ENCODE measurements around the gene MEGF11. TPM values are rescaled to one million over a fixed set of nuclear protein-coding genes. Genes with fewer than 3 reads are reported as not detected.
"Not testable (repeated sequence)": the region's sequence is repeated elsewhere in the genome, so short reads cannot be mapped to it uniquely, and the experiment has no call there.

Gene MEGF11
- total RNA-seq, 2 experiments from 2014 or later = not detected

- Mint-ChIP-seq H3K36me3 (ENCODE audit: low read depth) (no peaks in the 10 kb centered on the region), H3K9me3 (ENCODE audit: insufficient read depth) (no peaks in the 10 kb centered on the region), H3K27ac (no peak overlapping the region), H3K27me3 (ENCODE audit: low read depth) (no peaks in the 10 kb centered on the region), H3K4me1 (ENCODE audit: low read depth) (no peaks in the 10 kb centered on the region), H3K4me3 (no peak overlapping the region)
- ChIA-PET CTCF (no interaction called here), POLR2A (no interaction called here)
- ATAC-seq (no peak), DNase-seq (no peak)
These were observed 239.5 kb downstream of the MEGF11 start for GRCh38 chr15:66014022-66014421.

GRCh38 chr15:66008940-66009562 is 244.5 kb downstream of the MEGF11 start:
- Mint-ChIP-seq H3K4me1 (ENCODE audit: low read depth) (no peaks in the 10 kb centered on the region), H3K36me3 (ENCODE audit: low read depth) (no peaks in the 10 kb centered on the region), H3K27ac (no peak overlapping the region), H3K9me3 (ENCODE audit: insufficient read depth) (no peaks in the 10 kb centered on the region), H3K27me3 (ENCODE audit: low read depth) (peaks cover 2% of the 10 kb centered on the region), H3K4me3 (no peak overlapping the region)
- POLR2A ChIA-PET = no interaction called here
- ATAC-seq = no peak
- no peak for DNase-seq
- CTCF ChIA-PET = interaction anchor here (0.6 kb wide), 1 partner anchor 602 kb away, joined by 3 read pairs; no protein-coding TSS in a partner anchor

GRCh38 chr15:66007663-66008262 is 245.8 kb downstream of the MEGF11 start:
- Mint-ChIP-seq H3K9me3 (ENCODE audit: insufficient read depth) (no peaks in the 10 kb centered on the region), H3K27ac (no peak overlapping the region), H3K4me3 (no peak overlapping the region), H3K36me3 (ENCODE audit: low read depth) (no peaks in the 10 kb centered on the region), H3K4me1 (ENCODE audit: low read depth) (no peaks in the 10 kb centered on the region), H3K27me3 (ENCODE audit: low read depth) (peaks cover 7% of the 10 kb centered on the region)
- POLR2A ChIA-PET = no interaction called here
- peak; percentile 28 for DNase-seq
- no peak for ATAC-seq
- CTCF ChIA-PET = no interaction called here

GRCh38 chr15:66006986-66007385 is 246.6 kb downstream of the MEGF11 start:
- ChIA-PET CTCF (interaction anchor here (0.6 kb wide), 1 partner anchor 412 kb away, joined by 3 read pairs; no protein-coding TSS in a partner anchor), POLR2A (no interaction called here)
- Mint-ChIP-seq H3K4me1 (ENCODE audit: low read depth) (no peaks in the 10 kb centered on the region), H3K9me3 (ENCODE audit: insufficient read depth) (no peaks in the 10 kb centered on the region), H3K27ac (no peak overlapping the region), H3K36me3 (ENCODE audit: low read depth) (no peaks in the 10 kb centered on the region), H3K4me3 (no peak overlapping the region), H3K27me3 (ENCODE audit: low read depth) (peaks cover 7% of the 10 kb centered on the region)
- ATAC-seq = no peak
- no peak for DNase-seq

- no peak for ATAC-seq
- Mint-ChIP-seq H3K4me3 (no peak overlapping the region), H3K27ac (no peak overlapping the region), H3K36me3 (ENCODE audit: low read depth) (no peaks in the 10 kb centered on the region), H3K4me1 (ENCODE audit: low read depth) (no peaks in the 10 kb centered on the region), H3K9me3 (ENCODE audit: insufficient read depth) (no peaks in the 10 kb centered on the region), H3K27me3 (ENCODE audit: low read depth) (peaks cover 11% of the 10 kb centered on the region)
- CTCF ChIA-PET = no interaction called here
- peak; percentile 56 for DNase-seq
- POLR2A ChIA-PET = no interaction called here
These were observed 248.8 kb downstream of the MEGF11 start for GRCh38 chr15:66004618-66005262.

GRCh38 chr15:66003129-66003528 is 250.4 kb downstream of the MEGF11 start:
- H3K4me1 Mint-ChIP-seq (ENCODE audit: low read depth); CTCF ChIA-PET; POLR2A ChIA-PET; H3K27ac Mint-ChIP-seq; ATAC-seq; H3K9me3 Mint-ChIP-seq (ENCODE audit: insufficient read depth); H3K36me3 Mint-ChIP-seq (ENCODE audit: low read depth); H3K4me3 Mint-ChIP-seq; DNase-seq: not testable (repeated sequence)
- H3K27me3 Mint-ChIP-seq (ENCODE audit: low read depth) = peaks cover 11% of the 10 kb centered on the region

- H3K9me3 Mint-ChIP-seq (ENCODE audit: insufficient read depth) = no peaks in the 10 kb centered on the region
- ChIA-PET POLR2A (no interaction called here), CTCF (no interaction called here)
- H3K36me3 Mint-ChIP-seq (ENCODE audit: low read depth) = no peaks in the 10 kb centered on the region
- ATAC-seq (no peak), DNase-seq (no peak)
- H3K4me3 Mint-ChIP-seq = no peak overlapping the region
- H3K27ac Mint-ChIP-seq = no peak overlapping the region
- no peaks in the 10 kb centered on the region for H3K4me1 Mint-ChIP-seq (ENCODE audit: low read depth)
- peaks cover 11% of the 10 kb centered on the region for H3K27me3 Mint-ChIP-seq (ENCODE audit: low read depth)
These were observed 251.7 kb downstream of the MEGF11 start for GRCh38 chr15:66001717-66002426.

- CTCF ChIA-PET = interaction anchor here (0.6 to 1.2 kb wide), 2 partner anchors 18 to 35 kb away, joined by 3 read pairs; no protein-coding TSS in a partner anchor
- Mint-ChIP-seq H3K27me3 (ENCODE audit: low read depth) (peaks cover 11% of the 10 kb centered on the region), H3K27ac (no peak overlapping the region)
These were observed 252.5 kb downstream of the MEGF11 start for GRCh38 chr15:66001042-66001441.

DNA sequence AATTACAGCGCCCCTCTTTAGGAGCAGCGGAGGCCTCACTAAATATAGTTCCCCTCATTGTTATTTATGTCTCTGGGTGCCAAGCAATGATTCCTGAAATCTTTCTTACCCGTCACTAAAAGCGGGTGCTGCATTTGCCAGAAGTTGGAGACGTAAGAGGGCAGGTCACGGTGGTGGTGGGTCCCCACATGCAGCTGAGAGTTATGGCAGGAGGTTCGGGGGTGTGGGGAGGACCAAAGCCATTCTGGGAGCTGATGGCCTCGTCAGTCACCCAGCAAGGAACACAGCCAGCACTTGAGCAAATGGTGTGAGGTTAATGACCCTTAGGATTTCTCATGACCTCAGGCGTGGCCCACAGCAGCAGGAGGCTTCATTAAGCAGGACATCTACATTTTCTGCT is 255.1 kb downstream of the MEGF11 start:
- CTCF ChIA-PET = no interaction called here
- DNase-seq = no peak

More at GRCh38 chr15:66001042-66001441, 252.5 kb downstream of the MEGF11 start:
- Mint-ChIP-seq H3K36me3 (ENCODE audit: low read depth) (no peaks in the 10 kb centered on the region), H3K9me3 (ENCODE audit: insufficient read depth) (no peaks in the 10 kb centered on the region), H3K4me1 (ENCODE audit: low read depth) (no peaks in the 10 kb centered on the region), H3K4me3 (no peak overlapping the region)
- DNase-seq (no peak), ATAC-seq (no peak)
- POLR2A ChIA-PET = no interaction called here

DNA sequence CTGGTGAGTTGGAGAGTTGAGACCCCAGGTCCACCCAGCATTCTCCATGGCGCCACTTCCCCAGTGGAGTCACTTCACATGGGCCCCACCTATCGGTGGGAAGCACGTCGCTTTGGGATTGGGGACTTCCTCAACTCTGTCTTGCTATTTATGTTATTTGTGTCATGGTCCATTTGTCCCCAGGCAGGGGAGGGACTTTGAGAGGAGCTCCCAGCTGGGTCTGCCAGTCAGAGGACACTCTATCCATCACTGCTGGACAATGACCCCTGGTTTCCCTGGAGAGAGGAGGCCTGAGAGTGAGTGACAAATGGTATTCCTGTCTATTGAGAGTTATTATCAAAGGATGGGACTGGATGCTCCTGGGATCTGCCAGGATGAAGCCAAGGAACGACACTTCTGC is 256.6 kb downstream of the MEGF11 start:
- peaks cover 20% of the 10 kb centered on the region for H3K27me3 Mint-ChIP-seq (ENCODE audit: low read depth)
- no peaks in the 10 kb centered on the region for H3K4me1 Mint-ChIP-seq (ENCODE audit: low read depth)
- H3K27ac Mint-ChIP-seq = no peak overlapping the region
- POLR2A ChIA-PET = no interaction called here
- no peak for DNase-seq
- H3K4me3 Mint-ChIP-seq = no peak overlapping the region
- no peaks in the 10 kb centered on the region for H3K36me3 Mint-ChIP-seq (ENCODE audit: low read depth)
- H3K9me3 Mint-ChIP-seq (ENCODE audit: insufficient read depth) = no peaks in the 10 kb centered on the region
- CTCF ChIA-PET = no interaction called here
- no peak for ATAC-seq

More for the DNA sequence above, 255.1 kb downstream of the MEGF11 start:
- peaks cover 12% of the 10 kb centered on the region for H3K27me3 Mint-ChIP-seq (ENCODE audit: low read depth)
- H3K9me3 Mint-ChIP-seq (ENCODE audit: insufficient read depth) = no peaks in the 10 kb centered on the region
- H3K27ac Mint-ChIP-seq = no peak overlapping the region
- H3K36me3 Mint-ChIP-seq (ENCODE audit: low read depth) = no peaks in the 10 kb centered on the region
- H3K4me1 Mint-ChIP-seq (ENCODE audit: low read depth) = no peaks in the 10 kb centered on the region
- POLR2A ChIA-PET = interaction anchor here (0.6 to 0.7 kb wide), 2 partner anchors 19 to 200 kb away, joined by 3 read pairs; no protein-coding TSS in a partner anchor
- no peak for ATAC-seq
- no peak overlapping the region for H3K4me3 Mint-ChIP-seq

DNA sequence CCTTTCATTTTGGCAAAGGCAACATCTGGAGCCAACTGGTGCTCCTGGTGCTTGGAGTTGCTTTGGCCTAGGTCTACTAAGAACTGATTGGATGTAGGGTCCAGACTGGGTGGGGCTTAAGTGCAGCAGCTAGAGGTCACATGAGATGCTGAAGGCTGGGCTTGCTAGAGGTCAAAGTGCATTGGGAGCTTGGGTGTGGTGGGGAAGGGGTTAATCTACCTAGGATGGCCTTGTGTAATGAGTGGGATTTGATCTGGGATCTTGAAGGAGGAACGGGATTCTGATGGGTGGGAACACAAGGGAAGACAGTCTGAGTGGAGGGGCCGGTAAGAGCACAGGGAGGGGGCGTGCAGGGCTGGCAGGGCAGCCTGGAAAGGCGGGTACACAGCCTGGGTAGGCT is 258.7 kb downstream of the MEGF11 start:
- ATAC-seq = no peak

DNA sequence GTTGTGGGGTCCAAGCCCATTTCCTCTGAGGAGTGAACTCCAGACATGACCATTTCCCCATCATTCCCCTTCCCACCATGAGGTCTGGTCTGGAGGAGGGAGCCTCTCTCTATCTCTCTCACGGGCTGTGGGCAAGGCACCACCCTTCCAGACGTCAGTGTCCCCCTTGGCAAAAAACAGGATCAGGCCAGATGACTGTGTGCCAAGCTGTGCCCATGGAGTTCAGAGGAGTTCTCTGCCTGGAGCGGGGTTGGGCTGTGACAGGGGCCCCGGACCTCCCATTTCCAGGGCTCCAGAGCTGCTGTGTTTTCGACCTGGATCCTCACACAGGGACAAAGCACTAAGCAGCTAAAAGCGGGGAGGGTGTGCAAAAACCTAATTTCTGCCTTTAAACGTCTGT is 259.8 kb downstream of the MEGF11 start:
- CTCF ChIA-PET = no interaction called here
- ATAC-seq = no peak

More for the DNA sequence above, 258.7 kb downstream of the MEGF11 start:
- Mint-ChIP-seq H3K27me3 (ENCODE audit: low read depth) (peaks cover 23% of the 10 kb centered on the region), H3K36me3 (ENCODE audit: low read depth) (no peaks in the 10 kb centered on the region), H3K4me1 (ENCODE audit: low read depth) (no peaks in the 10 kb centered on the region), H3K27ac (no peak overlapping the region), H3K9me3 (ENCODE audit: insufficient read depth) (no peaks in the 10 kb centered on the region), H3K4me3 (no peak overlapping the region)
- ChIA-PET CTCF (no interaction called here), POLR2A (no interaction called here)
- no peak for DNase-seq

More for the DNA sequence above, 259.8 kb downstream of the MEGF11 start:
- H3K4me1 Mint-ChIP-seq (ENCODE audit: low read depth) = no peaks in the 10 kb centered on the region
- no peak overlapping the region for H3K4me3 Mint-ChIP-seq
- H3K27ac Mint-ChIP-seq = no peak overlapping the region
- POLR2A ChIA-PET = no interaction called here
- H3K9me3 Mint-ChIP-seq (ENCODE audit: insufficient read depth) = no peaks in the 10 kb centered on the region
- no peaks in the 10 kb centered on the region for H3K36me3 Mint-ChIP-seq (ENCODE audit: low read depth)
- H3K27me3 Mint-ChIP-seq (ENCODE audit: low read depth) = peaks cover 23% of the 10 kb centered on the region
- DNase-seq = no peak

Data from activated CD8-positive, alpha-beta T cell treated with anti-CD3 and anti-CD28 coated beads, Interleukin-2, amount 10 ng/mL, durations not matched to agents 7 days and 5 days (primary cell).